ENCODE results near the gene PSAT1. TPM values are rescaled to one million over a fixed set of nuclear protein-coding genes. Genes with fewer than 3 reads are reported as not detected.

The PSAT1 gene
- 10 to 100 TPM in 1 of 4 donors, 1 to 10 TPM in 3; 3.0 to 36.2 (median 4.9) TPM for total RNA-seq

DNA sequence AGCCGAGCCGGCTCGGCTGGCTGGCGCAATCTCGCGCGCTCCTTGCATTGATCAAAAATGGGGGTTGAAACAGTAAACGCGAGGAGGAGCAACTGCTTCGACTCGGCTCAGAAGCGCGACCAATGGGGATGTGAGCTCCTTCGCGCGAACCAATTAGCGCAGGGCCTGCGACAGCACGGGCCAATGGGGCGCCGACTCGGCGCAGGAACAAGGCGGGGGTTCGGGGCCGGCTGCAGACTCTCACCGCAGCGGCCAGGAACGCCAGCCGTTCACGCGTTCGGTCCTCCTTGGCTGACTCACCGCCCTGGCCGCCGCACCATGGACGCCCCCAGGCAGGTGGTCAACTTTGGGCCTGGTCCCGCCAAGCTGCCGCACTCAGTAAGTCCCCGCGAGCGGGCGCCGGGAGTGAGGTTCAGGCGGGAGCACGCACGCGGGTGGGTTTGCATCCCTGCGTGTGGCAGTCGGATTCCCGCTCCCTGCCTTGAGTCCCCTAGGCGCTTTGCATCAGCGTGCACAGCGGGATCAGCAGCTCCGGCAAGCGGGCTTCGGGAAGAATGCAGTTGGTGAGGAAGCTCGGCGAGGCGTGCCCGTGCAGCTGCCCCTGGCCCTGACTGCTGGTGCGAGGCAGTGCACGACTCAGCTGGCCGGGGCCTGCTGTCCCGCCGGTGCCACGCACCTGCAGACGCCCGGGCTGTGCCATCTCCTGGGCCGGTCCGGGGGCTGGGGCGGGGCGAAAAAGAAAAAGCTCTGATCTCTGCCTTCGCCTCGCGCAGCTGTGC is at the start of gene PSAT1:
PSAT1 (plus strand) TSS at position 233 of the 779 bp plus-strand sequence; CDS start at position 319, 86 bp downstream.
- DNase-seq (ENCODE audit: low spot score) (peak; percentile 28), ATAC-seq (ENCODE audit: low FRiP score) (peak; percentile 95)
- TF ChIP-seq CTCF (IDR thresholded peaks at IDR 0.05), result no peak

- DNase-seq (ENCODE audit: low spot score) (no peak), ATAC-seq (ENCODE audit: low FRiP score) (no peak)
- TF ChIP-seq CTCF (IDR thresholded peaks at IDR 0.05), result no peak
Observed at GRCh38 chr9:78248635-78249034, 48.3 kb upstream of the PSAT1 start.

- ATAC-seq (ENCODE audit: low FRiP score) (no peak), DNase-seq (ENCODE audit: low spot score) (no peak)
- TF ChIP-seq CTCF (IDR thresholded peaks at IDR 0.05), result no peak
Observed at GRCh38 chr9:78249542-78249941, 47.4 kb upstream of the PSAT1 start.

DNA sequence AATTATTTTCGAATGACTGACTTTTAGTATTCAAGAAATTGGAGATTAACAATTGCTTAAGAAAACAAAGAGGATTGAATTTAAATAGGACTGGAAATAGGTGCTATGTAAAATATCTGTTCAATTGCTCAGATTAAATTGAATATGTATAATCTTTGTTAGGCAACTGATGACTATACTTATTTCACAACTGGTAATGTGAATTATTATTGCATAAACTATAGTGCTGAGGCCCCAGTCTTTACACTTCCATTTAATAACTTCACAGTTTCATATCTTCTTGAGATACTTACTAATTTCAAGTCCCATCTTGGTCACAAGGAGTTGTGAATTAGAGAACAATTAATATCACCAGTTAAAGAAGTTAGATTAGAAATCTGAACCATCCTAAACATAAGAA is 44.3 kb upstream of the PSAT1 start:
- no peak for TF ChIP-seq CTCF (IDR thresholded peaks at IDR 0.05)
- ATAC-seq (ENCODE audit: low FRiP score), result no peak
- no peak for DNase-seq (ENCODE audit: low spot score)

- no peak for ATAC-seq (ENCODE audit: low FRiP score)
- TF ChIP-seq CTCF (IDR thresholded peaks at IDR 0.05), result no peak
- no peak for DNase-seq (ENCODE audit: low spot score)
Observed at GRCh38 chr9:78253285-78253684, 43.6 kb upstream of the PSAT1 start.

DNA sequence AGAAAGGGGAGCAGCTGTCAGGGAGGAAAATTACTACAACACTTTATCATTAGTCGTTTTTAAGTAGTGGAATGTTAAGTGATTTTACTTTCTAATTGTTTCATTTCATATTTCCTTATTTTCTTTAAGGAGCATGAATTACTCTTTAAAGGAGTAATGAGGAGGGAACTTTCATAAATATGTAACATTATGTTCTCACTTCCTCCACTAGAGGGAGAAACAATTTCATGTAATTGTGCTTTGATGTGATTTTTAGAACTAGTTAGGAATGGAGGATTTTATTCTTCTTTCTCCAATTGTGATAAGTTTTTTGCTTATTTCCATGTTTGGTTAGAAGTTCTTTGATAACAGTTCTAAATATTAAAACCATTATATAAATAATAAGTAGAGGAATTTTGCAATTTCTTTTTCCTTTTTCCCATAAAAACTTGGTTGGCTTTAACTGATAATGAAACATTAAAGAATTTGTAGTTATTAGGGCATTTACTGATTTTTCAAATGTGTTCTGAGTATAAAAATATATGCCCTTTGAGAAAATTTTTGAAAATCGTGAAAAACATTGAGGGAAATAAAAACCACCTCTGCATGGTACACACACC is 35.4 kb upstream of the PSAT1 start:
- DNase-seq (ENCODE audit: low spot score) (no peak), ATAC-seq (ENCODE audit: low FRiP score) (no peak)
- no peak for TF ChIP-seq CTCF (IDR thresholded peaks at IDR 0.05)

- TF ChIP-seq CTCF (IDR thresholded peaks at IDR 0.05), result no peak
- ATAC-seq (ENCODE audit: low FRiP score) (no peak), DNase-seq (ENCODE audit: low spot score) (no peak)
Observed at GRCh38 chr9:78262655-78263054, 34.3 kb upstream of the PSAT1 start.

All from omental fat pad (tissue), 4 donors.